WTC11 (cell line): Measurements from ENCODE around the gene LPIN3.

Source experiments
- CDX4 ChIP-seq: fragments of 250-450 bp; sonication (Bioruptor Pico); IDR thresholded peaks from 2 replicates; pipeline ENCODE4 v1.9.0; 2021; ENCODE audit warnings: moderate library complexity, mild to moderate bottlenecking, inconsistent platforms, borderline replicate concordance
- MYBL2 ChIP-seq: sonication (generic); formaldehyde crosslinking; IDR thresholded peaks from 2 replicates; pipeline ENCODE4 v1.8.1; 2023; ENCODE audit warnings: mild to moderate bottlenecking, moderate library complexity, missing genetic modification reagents
- STAT6 ChIP-seq: sonication (generic); formaldehyde crosslinking; conservative IDR thresholded peaks from 2 replicates; pipeline ENCODE4 v1.8.1; 2023; ENCODE audit warnings: mild to moderate bottlenecking, low read depth, missing genetic modification reagents, moderate library complexity
- ZNF263 ChIP-seq: sonication (generic); formaldehyde crosslinking; IDR thresholded peaks from 2 replicates; pipeline ENCODE4 v1.8.1; 2022; ENCODE audit warnings: low read depth, mild to moderate bottlenecking, moderate library complexity, missing genetic modification reagents
- ZNF423 ChIP-seq: fragments of 250-450 bp; sonication (Bioruptor Pico); IDR thresholded peaks from 2 replicates; pipeline ENCODE4 v2.1.2; 2022; ENCODE audit warnings: mild to moderate bottlenecking, moderate library complexity
- TF ChIP-seq, protein P1 (sequence below): fragments of 200-600 bp; IDR thresholded peaks from 2 replicates; pipeline ENCODE4 v1.8.0; 2022; ENCODE audit warnings: antibody characterized with exemption
- TF ChIP-seq, protein P2 (sequence below): sonication (generic); formaldehyde crosslinking; IDR thresholded peaks from 2 replicates; pipeline ENCODE4 v1.8.0; 2022; ENCODE audit warnings: mild to moderate bottlenecking, missing genetic modification reagents
- TF ChIP-seq, protein P3 (sequence below): sonication (generic); formaldehyde crosslinking; IDR thresholded peaks from 2 replicates; pipeline ENCODE4 v1.8.1; 2022; ENCODE audit warnings: mild to moderate bottlenecking, moderate library complexity, missing genetic modification reagents
- TF ChIP-seq, protein P4 (sequence below): sonication (generic); formaldehyde crosslinking; IDR thresholded peaks from 2 replicates; pipeline ENCODE4 v1.8.0; 2022; ENCODE audit warnings: mild to moderate bottlenecking, missing genetic modification reagents
- TF ChIP-seq, protein P5 (sequence below): sonication (generic); formaldehyde crosslinking; IDR thresholded peaks from 2 replicates; pipeline ENCODE4 v1.8.0; 2023; ENCODE audit warnings: missing genetic modification reagents, mild to moderate bottlenecking, borderline replicate concordance

DNA sequence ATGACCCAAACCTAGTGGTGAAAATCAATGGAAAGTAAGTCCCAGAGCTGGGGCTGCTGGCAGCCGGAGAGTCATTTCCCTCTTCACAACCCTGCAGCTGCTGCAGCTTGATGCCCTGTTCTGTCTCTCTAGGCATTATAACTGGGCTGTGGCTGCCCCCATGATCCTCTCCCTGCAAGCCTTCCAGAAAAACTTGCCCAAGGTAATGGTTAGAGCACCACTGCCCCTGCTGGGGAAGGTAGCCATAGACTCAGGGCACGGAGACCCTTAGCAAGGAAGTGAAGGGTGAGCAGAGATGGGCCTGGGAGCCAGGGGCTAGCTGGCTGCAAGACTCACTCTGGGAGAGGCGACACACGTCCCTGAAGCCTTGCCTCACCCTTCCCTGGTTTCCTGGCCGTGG lies 12.0 kb downstream of the LPIN3 start:
- TF ChIP-seq ZNF423 (no peak), CDX4 (CRISPR knock-in tag) (no peak), MYBL2 (CRISPR knock-in tag) (no peak), ZNF263 (CRISPR knock-in tag) (no peak), STAT6 (no peak)
- TF ChIP-seq, protein P1, sequence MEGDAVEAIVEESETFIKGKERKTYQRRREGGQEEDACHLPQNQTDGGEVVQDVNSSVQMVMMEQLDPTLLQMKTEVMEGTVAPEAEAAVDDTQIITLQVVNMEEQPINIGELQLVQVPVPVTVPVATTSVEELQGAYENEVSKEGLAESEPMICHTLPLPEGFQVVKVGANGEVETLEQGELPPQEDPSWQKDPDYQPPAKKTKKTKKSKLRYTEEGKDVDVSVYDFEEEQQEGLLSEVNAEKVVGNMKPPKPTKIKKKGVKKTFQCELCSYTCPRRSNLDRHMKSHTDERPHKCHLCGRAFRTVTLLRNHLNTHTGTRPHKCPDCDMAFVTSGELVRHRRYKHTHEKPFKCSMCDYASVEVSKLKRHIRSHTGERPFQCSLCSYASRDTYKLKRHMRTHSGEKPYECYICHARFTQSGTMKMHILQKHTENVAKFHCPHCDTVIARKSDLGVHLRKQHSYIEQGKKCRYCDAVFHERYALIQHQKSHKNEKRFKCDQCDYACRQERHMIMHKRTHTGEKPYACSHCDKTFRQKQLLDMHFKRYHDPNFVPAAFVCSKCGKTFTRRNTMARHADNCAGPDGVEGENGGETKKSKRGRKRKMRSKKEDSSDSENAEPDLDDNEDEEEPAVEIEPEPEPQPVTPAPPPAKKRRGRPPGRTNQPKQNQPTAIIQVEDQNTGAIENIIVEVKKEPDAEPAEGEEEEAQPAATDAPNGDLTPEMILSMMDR: no peak
- TF ChIP-seq, protein P2, sequence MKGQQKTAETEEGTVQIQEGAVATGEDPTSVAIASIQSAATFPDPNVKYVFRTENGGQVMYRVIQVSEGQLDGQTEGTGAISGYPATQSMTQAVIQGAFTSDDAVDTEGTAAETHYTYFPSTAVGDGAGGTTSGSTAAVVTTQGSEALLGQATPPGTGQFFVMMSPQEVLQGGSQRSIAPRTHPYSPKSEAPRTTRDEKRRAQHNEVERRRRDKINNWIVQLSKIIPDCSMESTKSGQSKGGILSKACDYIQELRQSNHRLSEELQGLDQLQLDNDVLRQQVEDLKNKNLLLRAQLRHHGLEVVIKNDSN (CRISPR knock-in tag): no peak
- TF ChIP-seq, protein P3, sequence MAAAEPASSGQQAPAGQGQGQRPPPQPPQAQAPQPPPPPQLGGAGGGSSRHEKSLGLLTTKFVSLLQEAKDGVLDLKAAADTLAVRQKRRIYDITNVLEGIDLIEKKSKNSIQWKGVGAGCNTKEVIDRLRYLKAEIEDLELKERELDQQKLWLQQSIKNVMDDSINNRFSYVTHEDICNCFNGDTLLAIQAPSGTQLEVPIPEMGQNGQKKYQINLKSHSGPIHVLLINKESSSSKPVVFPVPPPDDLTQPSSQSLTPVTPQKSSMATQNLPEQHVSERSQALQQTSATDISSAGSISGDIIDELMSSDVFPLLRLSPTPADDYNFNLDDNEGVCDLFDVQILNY: no peak
- TF ChIP-seq, protein P4, sequence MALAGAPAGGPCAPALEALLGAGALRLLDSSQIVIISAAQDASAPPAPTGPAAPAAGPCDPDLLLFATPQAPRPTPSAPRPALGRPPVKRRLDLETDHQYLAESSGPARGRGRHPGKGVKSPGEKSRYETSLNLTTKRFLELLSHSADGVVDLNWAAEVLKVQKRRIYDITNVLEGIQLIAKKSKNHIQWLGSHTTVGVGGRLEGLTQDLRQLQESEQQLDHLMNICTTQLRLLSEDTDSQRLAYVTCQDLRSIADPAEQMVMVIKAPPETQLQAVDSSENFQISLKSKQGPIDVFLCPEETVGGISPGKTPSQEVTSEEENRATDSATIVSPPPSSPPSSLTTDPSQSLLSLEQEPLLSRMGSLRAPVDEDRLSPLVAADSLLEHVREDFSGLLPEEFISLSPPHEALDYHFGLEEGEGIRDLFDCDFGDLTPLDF (CRISPR knock-in tag): no peak
- TF ChIP-seq, protein P5, sequence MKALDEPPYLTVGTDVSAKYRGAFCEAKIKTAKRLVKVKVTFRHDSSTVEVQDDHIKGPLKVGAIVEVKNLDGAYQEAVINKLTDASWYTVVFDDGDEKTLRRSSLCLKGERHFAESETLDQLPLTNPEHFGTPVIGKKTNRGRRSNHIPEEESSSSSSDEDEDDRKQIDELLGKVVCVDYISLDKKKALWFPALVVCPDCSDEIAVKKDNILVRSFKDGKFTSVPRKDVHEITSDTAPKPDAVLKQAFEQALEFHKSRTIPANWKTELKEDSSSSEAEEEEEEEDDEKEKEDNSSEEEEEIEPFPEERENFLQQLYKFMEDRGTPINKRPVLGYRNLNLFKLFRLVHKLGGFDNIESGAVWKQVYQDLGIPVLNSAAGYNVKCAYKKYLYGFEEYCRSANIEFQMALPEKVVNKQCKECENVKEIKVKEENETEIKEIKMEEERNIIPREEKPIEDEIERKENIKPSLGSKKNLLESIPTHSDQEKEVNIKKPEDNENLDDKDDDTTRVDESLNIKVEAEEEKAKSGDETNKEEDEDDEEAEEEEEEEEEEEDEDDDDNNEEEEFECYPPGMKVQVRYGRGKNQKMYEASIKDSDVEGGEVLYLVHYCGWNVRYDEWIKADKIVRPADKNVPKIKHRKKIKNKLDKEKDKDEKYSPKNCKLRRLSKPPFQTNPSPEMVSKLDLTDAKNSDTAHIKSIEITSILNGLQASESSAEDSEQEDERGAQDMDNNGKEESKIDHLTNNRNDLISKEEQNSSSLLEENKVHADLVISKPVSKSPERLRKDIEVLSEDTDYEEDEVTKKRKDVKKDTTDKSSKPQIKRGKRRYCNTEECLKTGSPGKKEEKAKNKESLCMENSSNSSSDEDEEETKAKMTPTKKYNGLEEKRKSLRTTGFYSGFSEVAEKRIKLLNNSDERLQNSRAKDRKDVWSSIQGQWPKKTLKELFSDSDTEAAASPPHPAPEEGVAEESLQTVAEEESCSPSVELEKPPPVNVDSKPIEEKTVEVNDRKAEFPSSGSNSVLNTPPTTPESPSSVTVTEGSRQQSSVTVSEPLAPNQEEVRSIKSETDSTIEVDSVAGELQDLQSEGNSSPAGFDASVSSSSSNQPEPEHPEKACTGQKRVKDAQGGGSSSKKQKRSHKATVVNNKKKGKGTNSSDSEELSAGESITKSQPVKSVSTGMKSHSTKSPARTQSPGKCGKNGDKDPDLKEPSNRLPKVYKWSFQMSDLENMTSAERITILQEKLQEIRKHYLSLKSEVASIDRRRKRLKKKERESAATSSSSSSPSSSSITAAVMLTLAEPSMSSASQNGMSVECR (CRISPR knock-in tag): no peak
